KBM-7 (cell line): ENCODE results near the gene BCL2L1.
A peak's percentile ranks its signal among the peaks of the same experiment; 100 is the strongest.
"Not testable (repeated sequence)": the region's sequence is repeated elsewhere in the genome, so short reads cannot be mapped to it uniquely, and the experiment has no call there.

Experiments used
- DNase-seq: peaks from one replicate; pipeline ENCODE4 v3.0.0-alpha.2; 2015
- in situ Hi-C: fragments of 300-500 bp; cut with MboI; formaldehyde crosslinking; loops from 2 replicates; pipeline ENCODE4 v1.14.3; 2020; ENCODE audit warnings: low sequenced_read_pairs, low pct_unique_long_range_greater_than_20kb, mixed read lengths

Gene BCL2L1

GRCh38 chr20:31722257-31723068, at the start of gene BCL2L1:
TSS of gene BCL2L1 (minus strand) at chr20:31722868. CDS start at chr20:31722218, 650 bp downstream.
- DNase-seq, result peak; percentile 91
- in situ Hi-C loops, result loop anchor here (10.0 kb wide), 1 partner anchor 58 kb away; no protein-coding TSS in a partner anchor

- in situ Hi-C loops, result no loop called here
- DNase-seq, result no peak
Measured at GRCh38 chr20:31770243-31770642, 47.6 kb upstream of the BCL2L1 start.

- in situ Hi-C loops, result no loop called here
- DNase-seq, result no peak
Measured at GRCh38 chr20:31769681-31770080, 47.0 kb upstream of the BCL2L1 start.

GRCh38 chr20:31767805-31768204, 45.1 kb upstream of the BCL2L1 start:
- no peak for DNase-seq
- in situ Hi-C loops, result no loop called here

GRCh38 chr20:31764641-31765305, 42.1 kb upstream of the BCL2L1 start:
- in situ Hi-C loops, result no loop called here

GRCh38 chr20:31760519-31761240, 38.0 kb upstream of the BCL2L1 start:
- in situ Hi-C loops, result no loop called here
- DNase-seq, result no peak

More at GRCh38 chr20:31764641-31765305, 42.1 kb upstream of the BCL2L1 start:
- DNase-seq, result no peak

- no peak for DNase-seq
- in situ Hi-C loops, result no loop called here
Measured at GRCh38 chr20:31759836-31760518, 37.3 kb upstream of the BCL2L1 start.

GRCh38 chr20:31758991-31759390, 36.3 kb upstream of the BCL2L1 start:
- no peak for DNase-seq
- in situ Hi-C loops, result no loop called here

GRCh38 chr20:31758521-31758920, 35.9 kb upstream of the BCL2L1 start:
- in situ Hi-C loops, result no loop called here
- no peak for DNase-seq

- in situ Hi-C loops, result no loop called here
- DNase-seq, result no peak
Measured at GRCh38 chr20:31757254-31757653, 34.6 kb upstream of the BCL2L1 start.

GRCh38 chr20:31751126-31751525, 28.5 kb upstream of the BCL2L1 start:
- no peak for DNase-seq
- in situ Hi-C loops, result no loop called here

GRCh38 chr20:31749223-31749622, 26.6 kb upstream of the BCL2L1 start:
- DNase-seq, result no peak
- in situ Hi-C loops, result no loop called here

- in situ Hi-C loops, result no loop called here
- no peak for DNase-seq
Measured at GRCh38 chr20:31747640-31748039, 25.0 kb upstream of the BCL2L1 start.

GRCh38 chr20:31747028-31747427, 24.4 kb upstream of the BCL2L1 start:
- in situ Hi-C loops, result not testable (repeated sequence)

GRCh38 chr20:31746068-31746878, 23.6 kb upstream of the BCL2L1 start:
- no peak for DNase-seq
- in situ Hi-C loops, result no loop called here

More at GRCh38 chr20:31747028-31747427, 24.4 kb upstream of the BCL2L1 start:
- DNase-seq, result not testable (repeated sequence)

- in situ Hi-C loops, result no loop called here
- DNase-seq, result no peak
Measured at GRCh38 chr20:31740656-31741323, 18.1 kb upstream of the BCL2L1 start.

GRCh38 chr20:31740208-31740607, 17.5 kb upstream of the BCL2L1 start:
- in situ Hi-C loops, result no loop called here
- DNase-seq, result peak; percentile 19

GRCh38 chr20:31739550-31739977, 16.9 kb upstream of the BCL2L1 start:
- in situ Hi-C loops, result no loop called here
- DNase-seq, result no peak
